Measurements from ENCODE around the gene RPL14. TPM values are rescaled to one million over a fixed set of nuclear protein-coding genes. Genes with fewer than 3 reads are reported as not detected.

RPL14 gene
- total RNA-seq, 1 donor from 2014 or later, result 1,394 TPM

Other genes starting within 250 kb of the RPL14 start
- gene EIF1B, start 147.6 kb upstream of the RPL14 start, total RNA-seq, result 79.5 TPM
- gene ENTPD3, start 70.2 kb upstream of the RPL14 start, total RNA-seq, result 1.1 TPM
- gene ZNF619, start 19.8 kb downstream of the RPL14 start, total RNA-seq, result 3.6 TPM
- gene ZNF620, start 48.7 kb downstream of the RPL14 start, total RNA-seq, result 2.7 TPM
- 18.8 TPM for gene ZNF621, start 67.6 kb downstream of the RPL14 start, total RNA-seq